Measurements from ENCODE around the gene ABCA1.

ABCA1 gene

DNA sequence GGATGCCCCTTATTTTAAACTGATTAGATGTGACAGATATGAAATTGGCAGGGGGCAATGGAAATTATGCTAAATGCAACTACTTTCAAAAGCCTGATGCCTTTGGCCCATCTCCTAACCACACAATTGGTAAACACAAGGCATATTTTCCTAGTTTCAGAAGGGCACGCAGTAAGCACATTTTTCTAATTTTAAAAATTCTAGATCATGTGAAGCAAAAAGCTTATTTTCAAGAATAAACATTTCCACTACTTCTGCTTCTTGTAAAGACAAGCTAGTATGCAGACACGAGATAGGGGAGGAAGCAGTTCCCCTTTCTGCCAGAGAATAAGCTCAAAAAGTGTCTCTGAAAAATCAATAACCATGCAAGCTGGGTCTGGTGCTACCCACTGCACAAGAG lies 67.7 kb downstream of the ABCA1 start:
- Histone ChIP-seq H3K4me3 (ENCODE audit: low read depth, low read length, poor library complexity, severe bottlenecking) (no peak overlapping the region), H3F3A (ENCODE audit: insufficient read depth, low read length) (no peaks in the 10 kb centered on the region), H3K9ac (ENCODE audit: low read length) (no peak overlapping the region), H3K27me3 (ENCODE audit: insufficient read depth, low read length) (no peaks in the 10 kb centered on the region), H3K4me2 (ENCODE audit: low read length) (no peak overlapping the region), H3K79me2 (ENCODE audit: insufficient read depth, low read length) (no peaks in the 10 kb centered on the region), H3K9me3 (ENCODE audit: low read length) (no peaks in the 10 kb centered on the region), H3K9me2 (ENCODE audit: low read depth, low read length) (no peaks in the 10 kb centered on the region), H2AFZ (ENCODE audit: low read length) (no peak overlapping the region), H4K20me1 (ENCODE audit: insufficient read depth, low read length) (no peaks in the 10 kb centered on the region), H3K4me1 (ENCODE audit: insufficient read depth, low read length, severe bottlenecking) (peaks cover 29% of the 10 kb centered on the region), H3K27ac (ENCODE audit: low read depth, low read length, poor library complexity, severe bottlenecking) (peak overlapping the region; percentile 2), H3K36me3 (ENCODE audit: insufficient read depth, low read length) (no peaks in the 10 kb centered on the region)
- TF ChIP-seq EZH2 (IDR thresholded peaks at IDR 0.05; ENCODE audit: borderline replicate concordance, low read length) (no peak), CTCF (IDR thresholded peaks at IDR 0.05; ENCODE audit: low read length) (no peak)

- Histone ChIP-seq H3K9ac (ENCODE audit: low read length) (no peak overlapping the region), H3K9me2 (ENCODE audit: low read depth, low read length) (no peaks in the 10 kb centered on the region), H3K4me1 (ENCODE audit: insufficient read depth, low read length, severe bottlenecking) (peaks cover 15% of the 10 kb centered on the region), H3F3A (ENCODE audit: insufficient read depth, low read length) (no peaks in the 10 kb centered on the region), H3K4me2 (ENCODE audit: low read length) (no peak overlapping the region), H3K4me3 (ENCODE audit: low read depth, low read length, poor library complexity, severe bottlenecking) (no peak overlapping the region), H3K27me3 (ENCODE audit: insufficient read depth, low read length) (no peaks in the 10 kb centered on the region), H2AFZ (ENCODE audit: low read length) (no peak overlapping the region), H4K20me1 (ENCODE audit: insufficient read depth, low read length) (no peaks in the 10 kb centered on the region), H3K9me3 (ENCODE audit: low read length) (no peaks in the 10 kb centered on the region), H3K27ac (ENCODE audit: low read depth, low read length, poor library complexity, severe bottlenecking) (no peak overlapping the region), H3K36me3 (ENCODE audit: insufficient read depth, low read length) (no peaks in the 10 kb centered on the region), H3K79me2 (ENCODE audit: insufficient read depth, low read length) (no peaks in the 10 kb centered on the region)
- no peak for TF ChIP-seq CTCF (IDR thresholded peaks at IDR 0.05; ENCODE audit: low read length)
Observed at GRCh38 chr9:104858846-104859245, 69.1 kb downstream of the ABCA1 start.

GRCh38 chr9:104858271-104858670 lies 69.7 kb downstream of the ABCA1 start:
- Histone ChIP-seq H2AFZ (ENCODE audit: low read length) (no peak overlapping the region), H3K79me2 (ENCODE audit: insufficient read depth, low read length) (no peaks in the 10 kb centered on the region), H3K4me2 (ENCODE audit: low read length) (no peak overlapping the region), H3K27me3 (ENCODE audit: insufficient read depth, low read length) (no peaks in the 10 kb centered on the region), H3K36me3 (ENCODE audit: insufficient read depth, low read length) (peaks cover under 1% of the 10 kb centered on the region; the same call in 1 of the 2 replicates), H3K9me2 (ENCODE audit: low read depth, low read length) (no peaks in the 10 kb centered on the region), H3K9me3 (ENCODE audit: low read length) (no peaks in the 10 kb centered on the region), H3F3A (ENCODE audit: insufficient read depth, low read length) (no peaks in the 10 kb centered on the region), H4K20me1 (ENCODE audit: insufficient read depth, low read length) (no peaks in the 10 kb centered on the region), H3K4me1 (ENCODE audit: insufficient read depth, low read length, severe bottlenecking) (peaks cover 10% of the 10 kb centered on the region), H3K9ac (ENCODE audit: low read length) (no peak overlapping the region), H3K4me3 (ENCODE audit: low read depth, low read length, poor library complexity, severe bottlenecking) (no peak overlapping the region), H3K27ac (ENCODE audit: low read depth, low read length, poor library complexity, severe bottlenecking) (no peak overlapping the region)
- no peak for TF ChIP-seq CTCF (IDR thresholded peaks at IDR 0.05; ENCODE audit: low read length)
- no peak for TF ChIP-seq EZH2 (IDR thresholded peaks at IDR 0.05; ENCODE audit: borderline replicate concordance, low read length)
